K562 (cell line): ENCODE measurements around the gene DNAAF9.
"Not testable (repeated sequence)": the region's sequence is repeated elsewhere in the genome, so short reads cannot be mapped to it uniquely, and the experiment has no call there.

Source experiments
- CBX1 ChIP-seq: sonication (generic); IDR thresholded peaks from 2 replicates; pipeline ENCODE4 v1.6.1; 2016; ENCODE audit warnings: antibody characterized with exemption, low read depth, mild to moderate bottlenecking
- NCOA2 ChIP-seq, 2 experiments: fragments of 450-650 bp; IDR thresholded peaks; 2 replicates each; pipeline ENCODE4 v1.6.1; 2018; ENCODE audit warnings: mild to moderate bottlenecking in 2 of 2, moderate library complexity in 1 of 2; ENCODE audit not compliant: partially characterized antibody in 2 of 2
- PCBP2 ChIP-seq: fragments of 200-400 bp; formaldehyde crosslinking; IDR thresholded peaks from 2 replicates; pipeline ENCODE4 v1.6.1; 2018; ENCODE audit warnings: low read length, low read depth, mild to moderate bottlenecking, moderate library complexity; ENCODE audit not compliant: poor library complexity, severe bottlenecking
- PHF8 ChIP-seq: fragments of 200-600 bp; sonication (generic); IDR thresholded peaks from 2 replicates; pipeline ENCODE4 v1.6.1; 2012; ENCODE audit warnings: mixed run types, mild to moderate bottlenecking, inconsistent platforms, low read length, moderate library complexity, borderline replicate concordance
- POLR2AphosphoS5 ChIP-seq: IDR thresholded peaks from 2 replicates; pipeline ENCODE4 v1.6.1; 2011; ENCODE audit warnings: mild to moderate bottlenecking, low read depth, low read length, moderate library complexity; ENCODE audit not compliant: control insufficient read depth, insufficient read depth
- PURB ChIP-seq: sonication (generic); formaldehyde crosslinking; IDR thresholded peaks from 2 replicates; pipeline ENCODE4 v1.9.0; 2021; ENCODE audit warnings: low read depth, mild to moderate bottlenecking, missing genetic modification reagents
- YY1 ChIP-seq, 3 experiments: IDR thresholded peaks; 2 replicates each; pipeline ENCODE4 v1.6.1; 2011; ENCODE audit warnings: low read length in 2 of 3, mild to moderate bottlenecking in 2 of 3, moderate library complexity in 2 of 3, borderline replicate concordance in 1 of 3, control low read depth in 1 of 3, low read depth in 1 of 3; ENCODE audit not compliant: insufficient read depth in 3 of 3, insufficient replicate concordance in 2 of 3, control insufficient read depth in 1 of 3, insufficient read length in 1 of 3; ENCODE audit errors: extremely low read depth in 1 of 3
- ZNF263 ChIP-seq: sonication (generic); formaldehyde crosslinking; IDR thresholded peaks from 2 replicates; pipeline ENCODE4 v1.8.0; 2022; ENCODE audit warnings: mild to moderate bottlenecking, missing genetic modification reagents, borderline replicate concordance
- TF ChIP-seq, protein P1 (sequence below): fragments of 250-450 bp; sonication (Bioruptor Pico); IDR thresholded peaks from 2 replicates; pipeline ENCODE4 v1.8.0; 2022; ENCODE audit warnings: moderate library complexity, mild to moderate bottlenecking, inconsistent platforms
- TF ChIP-seq, protein P2 (sequence below), 3 experiments: IDR thresholded peaks in 2 of 3; conservative IDR thresholded peaks in 1 of 3; 2 replicates each; pipeline ENCODE4 v1.5.1; 2011 to 2012; ENCODE audit warnings: low read length in 3 of 3, mild to moderate bottlenecking in 3 of 3, control low read depth in 2 of 3, improper control_type of control experiment in 1 of 3, inconsistent platforms in 1 of 3, low read depth in 1 of 3, mixed read lengths in 1 of 3, moderate library complexity in 1 of 3; ENCODE audit not compliant: insufficient read depth in 2 of 3
- TF ChIP-seq, protein P3 (sequence below): fragments of 250-450 bp; sonication (Bioruptor Pico); IDR thresholded peaks from 2 replicates; pipeline ENCODE4 v1.5.0; 2022; ENCODE audit warnings: mild to moderate bottlenecking
- TF ChIP-seq, protein P4 (sequence below): sonication (generic); formaldehyde crosslinking; IDR thresholded peaks from 2 replicates; pipeline ENCODE4 v1.8.0; 2023; ENCODE audit warnings: mild to moderate bottlenecking, missing genetic modification reagents

DNA sequence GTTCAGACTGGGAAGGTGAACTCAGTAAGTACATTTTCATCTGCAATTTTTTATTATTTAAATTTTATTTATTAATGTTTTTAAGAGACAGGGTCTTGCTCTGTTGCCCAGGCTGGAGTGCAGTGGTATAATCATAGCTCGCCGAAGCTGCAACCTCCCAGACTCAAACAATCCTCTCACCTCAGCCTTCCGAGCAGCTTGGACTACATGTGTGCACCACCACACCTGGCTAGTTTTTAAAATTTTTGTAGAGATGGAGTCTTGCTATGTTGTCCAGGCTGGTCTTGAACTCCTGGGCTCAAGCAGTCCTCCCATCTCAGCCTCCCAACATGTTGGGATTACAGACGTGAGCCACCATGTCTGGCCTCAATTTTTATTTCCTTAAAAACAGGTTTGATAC, 19.3 kb upstream of the DNAAF9 start:
- TF ChIP-seq YY1 (IDR thresholded peaks at IDR 0.05; ENCODE audit: borderline replicate concordance in 1 of 3, control insufficient read depth in 1 of 3, extremely low read depth in 1 of 3, insufficient read depth in 3 of 3, insufficient read length in 1 of 3, insufficient replicate concordance in 2 of 3, low read depth in 1 of 3, low read length in 2 of 3); PCBP2; CBX1; NCOA2 (IDR thresholded peaks at IDR 0.05; ENCODE audit: partially characterized antibody in 2 of 2); POLR2AphosphoS5; ZNF263 (CRISPR knock-in tag); PURB (CRISPR knock-in tag); PHF8: not testable (repeated sequence)
- TF ChIP-seq, protein P1, sequence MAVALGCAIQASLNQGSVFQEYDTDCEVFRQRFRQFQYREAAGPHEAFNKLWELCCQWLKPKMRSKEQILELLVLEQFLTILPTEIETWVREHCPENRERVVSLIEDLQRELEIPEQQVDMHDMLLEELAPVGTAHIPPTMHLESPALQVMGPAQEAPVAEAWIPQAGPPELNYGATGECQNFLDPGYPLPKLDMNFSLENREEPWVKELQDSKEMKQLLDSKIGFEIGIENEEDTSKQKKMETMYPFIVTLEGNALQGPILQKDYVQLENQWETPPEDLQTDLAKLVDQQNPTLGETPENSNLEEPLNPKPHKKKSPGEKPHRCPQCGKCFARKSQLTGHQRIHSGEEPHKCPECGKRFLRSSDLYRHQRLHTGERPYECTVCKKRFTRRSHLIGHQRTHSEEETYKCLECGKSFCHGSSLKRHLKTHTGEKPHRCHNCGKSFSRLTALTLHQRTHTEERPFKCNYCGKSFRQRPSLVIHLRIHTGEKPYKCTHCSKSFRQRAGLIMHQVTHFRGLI (CRISPR knock-in tag), result not testable (repeated sequence)
- TF ChIP-seq, protein P2, sequence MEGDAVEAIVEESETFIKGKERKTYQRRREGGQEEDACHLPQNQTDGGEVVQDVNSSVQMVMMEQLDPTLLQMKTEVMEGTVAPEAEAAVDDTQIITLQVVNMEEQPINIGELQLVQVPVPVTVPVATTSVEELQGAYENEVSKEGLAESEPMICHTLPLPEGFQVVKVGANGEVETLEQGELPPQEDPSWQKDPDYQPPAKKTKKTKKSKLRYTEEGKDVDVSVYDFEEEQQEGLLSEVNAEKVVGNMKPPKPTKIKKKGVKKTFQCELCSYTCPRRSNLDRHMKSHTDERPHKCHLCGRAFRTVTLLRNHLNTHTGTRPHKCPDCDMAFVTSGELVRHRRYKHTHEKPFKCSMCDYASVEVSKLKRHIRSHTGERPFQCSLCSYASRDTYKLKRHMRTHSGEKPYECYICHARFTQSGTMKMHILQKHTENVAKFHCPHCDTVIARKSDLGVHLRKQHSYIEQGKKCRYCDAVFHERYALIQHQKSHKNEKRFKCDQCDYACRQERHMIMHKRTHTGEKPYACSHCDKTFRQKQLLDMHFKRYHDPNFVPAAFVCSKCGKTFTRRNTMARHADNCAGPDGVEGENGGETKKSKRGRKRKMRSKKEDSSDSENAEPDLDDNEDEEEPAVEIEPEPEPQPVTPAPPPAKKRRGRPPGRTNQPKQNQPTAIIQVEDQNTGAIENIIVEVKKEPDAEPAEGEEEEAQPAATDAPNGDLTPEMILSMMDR (IDR thresholded peaks at IDR 0.05 in 2 of 3, conservative IDR thresholded peaks at IDR 0.05 in 1 of 3; ENCODE audit: insufficient read depth in 2 of 3, low read depth in 1 of 3, low read length in 3 of 3), result not testable (repeated sequence)
- TF ChIP-seq, protein P3, sequence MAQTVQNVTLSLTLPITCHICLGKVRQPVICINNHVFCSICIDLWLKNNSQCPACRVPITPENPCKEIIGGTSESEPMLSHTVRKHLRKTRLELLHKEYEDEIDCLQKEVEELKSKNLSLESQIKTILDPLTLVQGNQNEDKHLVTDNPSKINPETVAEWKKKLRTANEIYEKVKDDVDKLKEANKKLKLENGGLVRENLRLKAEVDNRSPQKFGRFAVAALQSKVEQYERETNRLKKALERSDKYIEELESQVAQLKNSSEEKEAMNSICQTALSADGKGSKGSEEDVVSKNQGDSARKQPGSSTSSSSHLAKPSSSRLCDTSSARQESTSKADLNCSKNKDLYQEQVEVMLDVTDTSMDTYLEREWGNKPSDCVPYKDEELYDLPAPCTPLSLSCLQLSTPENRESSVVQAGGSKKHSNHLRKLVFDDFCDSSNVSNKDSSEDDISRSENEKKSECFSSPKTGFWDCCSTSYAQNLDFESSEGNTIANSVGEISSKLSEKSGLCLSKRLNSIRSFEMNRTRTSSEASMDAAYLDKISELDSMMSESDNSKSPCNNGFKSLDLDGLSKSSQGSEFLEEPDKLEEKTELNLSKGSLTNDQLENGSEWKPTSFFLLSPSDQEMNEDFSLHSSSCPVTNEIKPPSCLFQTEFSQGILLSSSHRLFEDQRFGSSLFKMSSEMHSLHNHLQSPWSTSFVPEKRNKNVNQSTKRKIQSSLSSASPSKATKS (CRISPR knock-in tag), result not testable (repeated sequence)
- TF ChIP-seq, protein P4, sequence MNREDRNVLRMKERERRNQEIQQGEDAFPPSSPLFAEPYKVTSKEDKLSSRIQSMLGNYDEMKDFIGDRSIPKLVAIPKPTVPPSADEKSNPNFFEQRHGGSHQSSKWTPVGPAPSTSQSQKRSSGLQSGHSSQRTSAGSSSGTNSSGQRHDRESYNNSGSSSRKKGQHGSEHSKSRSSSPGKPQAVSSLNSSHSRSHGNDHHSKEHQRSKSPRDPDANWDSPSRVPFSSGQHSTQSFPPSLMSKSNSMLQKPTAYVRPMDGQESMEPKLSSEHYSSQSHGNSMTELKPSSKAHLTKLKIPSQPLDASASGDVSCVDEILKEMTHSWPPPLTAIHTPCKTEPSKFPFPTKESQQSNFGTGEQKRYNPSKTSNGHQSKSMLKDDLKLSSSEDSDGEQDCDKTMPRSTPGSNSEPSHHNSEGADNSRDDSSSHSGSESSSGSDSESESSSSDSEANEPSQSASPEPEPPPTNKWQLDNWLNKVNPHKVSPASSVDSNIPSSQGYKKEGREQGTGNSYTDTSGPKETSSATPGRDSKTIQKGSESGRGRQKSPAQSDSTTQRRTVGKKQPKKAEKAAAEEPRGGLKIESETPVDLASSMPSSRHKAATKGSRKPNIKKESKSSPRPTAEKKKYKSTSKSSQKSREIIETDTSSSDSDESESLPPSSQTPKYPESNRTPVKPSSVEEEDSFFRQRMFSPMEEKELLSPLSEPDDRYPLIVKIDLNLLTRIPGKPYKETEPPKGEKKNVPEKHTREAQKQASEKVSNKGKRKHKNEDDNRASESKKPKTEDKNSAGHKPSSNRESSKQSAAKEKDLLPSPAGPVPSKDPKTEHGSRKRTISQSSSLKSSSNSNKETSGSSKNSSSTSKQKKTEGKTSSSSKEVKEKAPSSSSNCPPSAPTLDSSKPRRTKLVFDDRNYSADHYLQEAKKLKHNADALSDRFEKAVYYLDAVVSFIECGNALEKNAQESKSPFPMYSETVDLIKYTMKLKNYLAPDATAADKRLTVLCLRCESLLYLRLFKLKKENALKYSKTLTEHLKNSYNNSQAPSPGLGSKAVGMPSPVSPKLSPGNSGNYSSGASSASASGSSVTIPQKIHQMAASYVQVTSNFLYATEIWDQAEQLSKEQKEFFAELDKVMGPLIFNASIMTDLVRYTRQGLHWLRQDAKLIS (CRISPR knock-in tag), result not testable (repeated sequence)
